ENCODE measurements around the gene GEMIN2.
"Not testable (repeated sequence)": the region's sequence is repeated elsewhere in the genome, so short reads cannot be mapped to it uniquely, and the experiment has no call there.

The GEMIN2 gene

DNA sequence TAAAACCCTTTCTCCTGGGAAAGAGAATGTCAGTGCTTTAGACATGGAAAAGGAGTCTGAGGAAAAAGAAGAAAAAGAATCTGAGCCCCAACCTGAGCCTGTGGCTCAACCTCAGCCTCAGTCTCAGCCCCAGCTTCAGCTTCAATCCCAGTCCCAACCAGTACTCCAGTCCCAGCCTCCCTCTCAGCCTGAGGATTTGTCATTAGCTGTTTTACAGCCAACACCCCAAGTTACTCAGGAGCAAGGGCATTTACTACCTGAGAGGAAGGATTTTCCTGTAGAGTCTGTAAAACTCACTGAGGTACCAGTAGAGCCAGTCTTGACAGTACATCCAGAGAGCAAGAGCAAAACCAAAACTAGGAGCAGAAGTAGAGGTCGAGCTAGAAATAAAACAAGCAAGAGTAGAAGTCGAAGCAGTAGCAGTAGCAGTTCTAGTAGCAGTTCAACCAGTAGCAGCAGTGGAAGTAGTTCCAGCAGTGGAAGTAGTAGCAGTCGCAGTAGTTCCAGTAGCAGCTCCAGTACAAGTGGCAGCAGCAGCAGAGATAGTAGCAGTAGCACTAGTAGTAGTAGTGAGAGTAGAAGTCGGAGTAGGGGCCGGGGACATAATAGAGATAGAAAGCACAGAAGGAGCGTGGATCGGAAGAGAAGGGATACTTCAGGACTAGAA, 67.0 kb downstream of the GEMIN2 start:
- TF ChIP-seq, protein P1, sequence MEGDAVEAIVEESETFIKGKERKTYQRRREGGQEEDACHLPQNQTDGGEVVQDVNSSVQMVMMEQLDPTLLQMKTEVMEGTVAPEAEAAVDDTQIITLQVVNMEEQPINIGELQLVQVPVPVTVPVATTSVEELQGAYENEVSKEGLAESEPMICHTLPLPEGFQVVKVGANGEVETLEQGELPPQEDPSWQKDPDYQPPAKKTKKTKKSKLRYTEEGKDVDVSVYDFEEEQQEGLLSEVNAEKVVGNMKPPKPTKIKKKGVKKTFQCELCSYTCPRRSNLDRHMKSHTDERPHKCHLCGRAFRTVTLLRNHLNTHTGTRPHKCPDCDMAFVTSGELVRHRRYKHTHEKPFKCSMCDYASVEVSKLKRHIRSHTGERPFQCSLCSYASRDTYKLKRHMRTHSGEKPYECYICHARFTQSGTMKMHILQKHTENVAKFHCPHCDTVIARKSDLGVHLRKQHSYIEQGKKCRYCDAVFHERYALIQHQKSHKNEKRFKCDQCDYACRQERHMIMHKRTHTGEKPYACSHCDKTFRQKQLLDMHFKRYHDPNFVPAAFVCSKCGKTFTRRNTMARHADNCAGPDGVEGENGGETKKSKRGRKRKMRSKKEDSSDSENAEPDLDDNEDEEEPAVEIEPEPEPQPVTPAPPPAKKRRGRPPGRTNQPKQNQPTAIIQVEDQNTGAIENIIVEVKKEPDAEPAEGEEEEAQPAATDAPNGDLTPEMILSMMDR (IDR thresholded peaks at IDR 0.05; ENCODE audit: low read depth, low read length) = no peak
- TF ChIP-seq POLR2A (IDR thresholded peaks at IDR 0.05; ENCODE audit: extremely low read depth, insufficient read length) = peak; percentile 20
- no peak overlapping the region for H3K4me3 ChIP-seq (ENCODE audit: low read depth, low read length)
- no peak for DNase-seq (ENCODE audit: low read depth)

- no peak for DNase-seq (ENCODE audit: low read depth)
- H3K4me3 ChIP-seq (ENCODE audit: low read depth, low read length) = no peak overlapping the region
- TF ChIP-seq, protein P1 (IDR thresholded peaks at IDR 0.05; ENCODE audit: low read depth, low read length) = no peak
- TF ChIP-seq POLR2A (IDR thresholded peaks at IDR 0.05; ENCODE audit: extremely low read depth, insufficient read length) (no peak), MAX (IDR thresholded peaks at IDR 0.05; ENCODE audit: low read depth, low read length) (no peak), MYC (IDR thresholded peaks at IDR 0.05; ENCODE audit: low read depth, low read length) (no peak)
These were observed 67.5 kb downstream of the GEMIN2 start for GRCh38 chr14:39181693-39182047.

- DNase-seq (ENCODE audit: low read depth) = no peak
- no peak overlapping the region for H3K4me3 ChIP-seq (ENCODE audit: low read depth, low read length)
- TF ChIP-seq MAX (IDR thresholded peaks at IDR 0.05; ENCODE audit: low read depth, low read length) (no peak), MYC (IDR thresholded peaks at IDR 0.05; ENCODE audit: low read depth, low read length) (no peak), POLR2A (IDR thresholded peaks at IDR 0.05; ENCODE audit: extremely low read depth, insufficient read length) (no peak)
- TF ChIP-seq, protein P1 (IDR thresholded peaks at IDR 0.05; ENCODE audit: low read depth, low read length) = no peak
These were observed 68.9 kb downstream of the GEMIN2 start for GRCh38 chr14:39182770-39183684.

GRCh38 chr14:39183685-39184003, 69.5 kb downstream of the GEMIN2 start:
- not testable (repeated sequence) for H3K4me3 ChIP-seq (ENCODE audit: low read depth, low read length); DNase-seq (ENCODE audit: low read depth)

DNA sequence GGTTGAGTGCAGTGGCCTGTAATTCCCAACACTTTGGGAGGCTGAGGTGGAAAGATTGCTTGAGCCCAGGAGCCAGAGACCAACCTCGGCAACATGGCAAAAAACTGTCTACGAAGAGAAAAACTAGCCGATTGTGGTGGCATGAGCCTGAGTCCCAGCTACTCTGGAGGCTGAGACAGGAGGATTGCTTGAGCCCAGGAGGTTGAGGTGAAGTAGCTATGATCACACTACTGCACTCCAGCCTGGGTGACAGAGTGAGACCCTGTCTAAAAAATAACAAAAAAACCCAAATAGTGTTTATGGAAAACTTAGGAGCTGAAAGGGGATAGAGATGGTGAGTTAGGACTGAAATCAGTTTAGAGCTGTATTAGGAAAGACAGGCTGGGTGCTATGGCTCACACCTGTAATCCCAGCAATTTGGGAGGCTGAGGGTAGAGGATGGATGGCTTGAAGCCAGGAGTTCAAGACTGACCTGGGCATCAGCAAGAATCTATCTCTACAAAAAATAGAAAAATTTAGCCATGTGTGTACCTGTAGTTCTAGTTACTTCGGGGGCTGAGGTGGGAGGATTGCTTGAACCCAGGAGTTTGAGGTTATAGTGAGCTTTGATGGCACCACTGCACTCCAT, 70.6 kb downstream of the GEMIN2 start:
- no peak for DNase-seq (ENCODE audit: low read depth)
- H3K4me3 ChIP-seq (ENCODE audit: low read depth, low read length) = no peak overlapping the region
- no peak for TF ChIP-seq POLR2A (IDR thresholded peaks at IDR 0.05; ENCODE audit: extremely low read depth, insufficient read length)
- no peak for TF ChIP-seq MYC (IDR thresholded peaks at IDR 0.05; ENCODE audit: low read depth, low read length)
- TF ChIP-seq MAX (IDR thresholded peaks at IDR 0.05; ENCODE audit: low read depth, low read length) = no peak
- TF ChIP-seq, protein P1 (IDR thresholded peaks at IDR 0.05; ENCODE audit: low read depth, low read length) = no peak

- DNase-seq (ENCODE audit: low read depth) = no peak
- H3K4me3 ChIP-seq (ENCODE audit: low read depth, low read length) = no peak overlapping the region
- no peak for TF ChIP-seq POLR2A (IDR thresholded peaks at IDR 0.05; ENCODE audit: extremely low read depth, insufficient read length)
- no peak for TF ChIP-seq MYC (IDR thresholded peaks at IDR 0.05; ENCODE audit: low read depth, low read length)
- TF ChIP-seq, protein P1 (IDR thresholded peaks at IDR 0.05; ENCODE audit: low read depth, low read length) = no peak
- TF ChIP-seq MAX (IDR thresholded peaks at IDR 0.05; ENCODE audit: low read depth, low read length) = no peak
These were observed 71.3 kb downstream of the GEMIN2 start for GRCh38 chr14:39185256-39186049.
